Measurements from ENCODE around the gene SLC7A8. TPM values are rescaled to one million over a fixed set of nuclear protein-coding genes. Genes with fewer than 3 reads are reported as not detected.

The SLC7A8 gene
- total RNA-seq, 1 experiment from 2014 or later = 3.8 TPM

DNA sequence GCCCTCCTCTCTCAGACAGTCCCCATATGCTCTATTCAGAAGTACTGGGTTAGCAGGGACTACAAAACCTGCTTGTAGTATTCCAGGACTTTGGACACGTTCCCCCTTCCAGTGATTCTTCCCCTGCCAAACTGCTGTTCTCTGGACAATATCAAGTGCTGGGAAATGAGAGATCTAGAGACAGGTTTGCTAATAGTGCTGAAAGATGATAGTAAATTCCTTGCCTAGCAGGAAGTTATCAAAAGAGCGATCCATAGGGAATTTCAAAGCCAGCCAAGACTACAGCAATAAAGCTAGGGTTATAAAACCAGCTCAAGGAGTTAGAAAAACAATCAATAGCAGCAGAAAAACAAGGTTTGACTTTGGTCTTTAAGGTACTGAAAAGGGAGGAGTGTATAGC lies 15.2 kb downstream of the SLC7A8 start:
- ATAC-seq = no peak
- H3K27me3 ChIP-seq (ENCODE audit: low read length) = 0 out of 2 replicates have a peak, but pooled peaks cover 15% of the 10 kb centered on the region
- no peak overlapping the region for H3K27ac ChIP-seq (ENCODE audit: low read length)
- TF ChIP-seq, protein P1, sequence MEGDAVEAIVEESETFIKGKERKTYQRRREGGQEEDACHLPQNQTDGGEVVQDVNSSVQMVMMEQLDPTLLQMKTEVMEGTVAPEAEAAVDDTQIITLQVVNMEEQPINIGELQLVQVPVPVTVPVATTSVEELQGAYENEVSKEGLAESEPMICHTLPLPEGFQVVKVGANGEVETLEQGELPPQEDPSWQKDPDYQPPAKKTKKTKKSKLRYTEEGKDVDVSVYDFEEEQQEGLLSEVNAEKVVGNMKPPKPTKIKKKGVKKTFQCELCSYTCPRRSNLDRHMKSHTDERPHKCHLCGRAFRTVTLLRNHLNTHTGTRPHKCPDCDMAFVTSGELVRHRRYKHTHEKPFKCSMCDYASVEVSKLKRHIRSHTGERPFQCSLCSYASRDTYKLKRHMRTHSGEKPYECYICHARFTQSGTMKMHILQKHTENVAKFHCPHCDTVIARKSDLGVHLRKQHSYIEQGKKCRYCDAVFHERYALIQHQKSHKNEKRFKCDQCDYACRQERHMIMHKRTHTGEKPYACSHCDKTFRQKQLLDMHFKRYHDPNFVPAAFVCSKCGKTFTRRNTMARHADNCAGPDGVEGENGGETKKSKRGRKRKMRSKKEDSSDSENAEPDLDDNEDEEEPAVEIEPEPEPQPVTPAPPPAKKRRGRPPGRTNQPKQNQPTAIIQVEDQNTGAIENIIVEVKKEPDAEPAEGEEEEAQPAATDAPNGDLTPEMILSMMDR (conservative IDR thresholded peaks at IDR 0.05; ENCODE audit: low read depth, low read length) = no peak
- TF ChIP-seq EZH2phosphoT487 (IDR thresholded peaks at IDR 0.05; ENCODE audit: borderline replicate concordance, low read length) (no peak), EZH2 (IDR thresholded peaks at IDR 0.05; ENCODE audit: low read length, unreplicated experiment) (no peak)
- H2AFZ ChIP-seq (ENCODE audit: low read length) = no peak overlapping the region
- intact Hi-C loops (cut with micrococcal nuclease) = no loop called here
- H3K9ac ChIP-seq (ENCODE audit: low read length) = no peak overlapping the region
- ChIA-PET CTCF (no interaction called here), POLR2A (ENCODE audit: unreplicated experiment) (no interaction called here)
- H4K20me1 ChIP-seq (ENCODE audit: low read length) = no peaks in the 10 kb centered on the region
- no peaks in the 10 kb centered on the region for H3F3A ChIP-seq (ENCODE audit: low read length, unreplicated experiment)
- BruUV-seq (replicated peaks) = no TSS peak
- no peaks in the 10 kb centered on the region for H3K79me2 ChIP-seq (ENCODE audit: low read length)
- H3K4me1 ChIP-seq (ENCODE audit: insufficient read depth, low read length) = no peaks in the 10 kb centered on the region
- H3K4me2 ChIP-seq (ENCODE audit: low read length) = no peak overlapping the region
- no peaks in the 10 kb centered on the region for H3K9me2 ChIP-seq (replicated peaks; ENCODE audit: low read length)
- DNase-seq = no peak
- H3K36me3 ChIP-seq (ENCODE audit: low read depth, low read length) = no peaks in the 10 kb centered on the region
- no peak overlapping the region for H3K4me3 ChIP-seq (ENCODE audit: low read length)
- H3K9me3 ChIP-seq (ENCODE audit: low read length) = no peaks in the 10 kb centered on the region

DNA sequence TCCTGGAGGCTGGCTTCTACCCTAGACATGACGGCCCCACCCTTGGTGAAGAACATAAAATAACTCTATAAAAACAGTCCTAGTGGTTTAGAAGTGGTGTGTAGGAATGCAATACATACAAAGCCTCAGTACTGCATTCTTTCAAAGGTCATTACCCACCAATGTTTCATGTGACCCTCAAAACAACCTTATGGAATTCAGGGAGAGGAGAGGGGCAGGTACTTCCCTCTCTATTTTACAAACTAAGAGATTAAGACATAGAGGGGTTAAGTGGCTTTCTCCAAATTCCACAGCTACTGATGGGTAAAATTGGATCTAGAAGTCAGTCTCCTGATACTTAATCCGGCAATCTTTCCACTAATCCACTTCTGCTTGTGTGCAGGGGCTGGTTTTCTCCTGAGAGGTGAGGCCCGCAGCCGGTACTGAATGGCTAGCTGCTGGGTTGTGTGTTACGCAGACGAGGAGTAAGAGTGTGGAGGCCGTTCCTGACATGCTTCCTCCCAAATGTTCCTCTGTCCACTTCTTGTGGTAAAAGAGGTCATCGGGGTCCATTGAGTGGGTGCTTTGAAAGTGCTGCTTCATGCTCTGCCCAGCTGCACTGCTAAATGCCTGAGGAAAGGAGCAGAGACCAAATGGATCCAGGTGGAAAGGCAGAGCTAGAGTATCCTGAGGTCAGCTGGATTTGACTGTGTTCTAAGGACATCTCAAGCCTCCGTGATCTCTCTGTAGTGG lies 16.2 kb downstream of the SLC7A8 start:
- DNase-seq = no peak
- no peaks in the 10 kb centered on the region for H3K36me3 ChIP-seq (ENCODE audit: low read depth, low read length)
- H3K27me3 ChIP-seq (ENCODE audit: low read length) = 0 out of 2 replicates have a peak, but pooled peaks cover 9% of the 10 kb centered on the region
- ATAC-seq = no peak
- no peaks in the 10 kb centered on the region for H3K79me2 ChIP-seq (ENCODE audit: low read length)
- no peak overlapping the region for H3K4me2 ChIP-seq (ENCODE audit: low read length)
- no peaks in the 10 kb centered on the region for H3K9me3 ChIP-seq (ENCODE audit: low read length)
- H3K9me2 ChIP-seq (replicated peaks; ENCODE audit: low read length) = no peaks in the 10 kb centered on the region
- no peak overlapping the region for H2AFZ ChIP-seq (ENCODE audit: low read length)
- no peak overlapping the region for H3K4me3 ChIP-seq (ENCODE audit: low read length)
- H3K4me1 ChIP-seq (ENCODE audit: insufficient read depth, low read length) = no peaks in the 10 kb centered on the region
- intact Hi-C loops (cut with micrococcal nuclease) = no loop called here
- ChIA-PET POLR2A (ENCODE audit: unreplicated experiment) (no interaction called here), CTCF (no interaction called here)
- no peak overlapping the region for H3K9ac ChIP-seq (ENCODE audit: low read length)
- TF ChIP-seq EZH2 (IDR thresholded peaks at IDR 0.05; ENCODE audit: low read length, unreplicated experiment) = no peak
- TF ChIP-seq, protein P1 (conservative IDR thresholded peaks at IDR 0.05; ENCODE audit: low read depth, low read length) = no peak
- TF ChIP-seq EZH2phosphoT487 (IDR thresholded peaks at IDR 0.05; ENCODE audit: borderline replicate concordance, low read length) = no peak
- BruUV-seq (replicated peaks) = no TSS peak
- no peak overlapping the region for H3K27ac ChIP-seq (ENCODE audit: low read length)
- H3F3A ChIP-seq (ENCODE audit: low read length, unreplicated experiment) = no peaks in the 10 kb centered on the region
- no peaks in the 10 kb centered on the region for H4K20me1 ChIP-seq (ENCODE audit: low read length)

DNA sequence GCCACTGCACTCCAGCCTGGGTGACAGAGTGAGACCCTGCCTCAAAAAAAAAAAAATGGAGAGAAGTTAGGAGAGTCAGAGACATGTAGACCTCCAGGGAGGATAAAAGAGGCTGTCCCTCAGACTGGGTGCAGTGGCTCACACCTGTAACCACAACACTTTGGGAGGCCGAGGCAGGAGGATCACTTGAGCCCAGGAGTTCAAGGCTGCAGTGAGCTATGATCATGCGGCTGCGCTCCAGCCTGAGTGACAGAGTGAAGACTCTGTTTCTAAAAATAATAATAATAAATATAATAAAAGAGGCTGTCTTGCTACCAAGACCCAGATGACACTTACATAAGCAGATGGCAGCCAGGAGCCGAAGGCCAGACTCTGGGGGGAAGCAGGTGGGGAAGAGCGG lies 18.5 kb downstream of the SLC7A8 start:
- CTCF ChIA-PET = no interaction called here
- no peak overlapping the region for H3K27ac ChIP-seq (ENCODE audit: low read length)
- DNase-seq (no peak), ATAC-seq (no peak)
- POLR2A ChIA-PET (ENCODE audit: unreplicated experiment) = no interaction called here
- H4K20me1 ChIP-seq (ENCODE audit: low read length) = no peaks in the 10 kb centered on the region
- peaks cover 9% of the 10 kb centered on the region for H3K4me1 ChIP-seq (ENCODE audit: insufficient read depth, low read length)
- no peaks in the 10 kb centered on the region for H3K9me3 ChIP-seq (ENCODE audit: low read length)
- intact Hi-C loops (cut with micrococcal nuclease) = no loop called here
- H3K27me3 ChIP-seq (ENCODE audit: low read length) = no peaks in the 10 kb centered on the region
- no peaks in the 10 kb centered on the region for H3K79me2 ChIP-seq (ENCODE audit: low read length)
- TF ChIP-seq, protein P1 (conservative IDR thresholded peaks at IDR 0.05; ENCODE audit: low read depth, low read length) = no peak
- TF ChIP-seq EZH2phosphoT487 (IDR thresholded peaks at IDR 0.05; ENCODE audit: borderline replicate concordance, low read length) (no peak), EZH2 (IDR thresholded peaks at IDR 0.05; ENCODE audit: low read length, unreplicated experiment) (no peak)
- no peak overlapping the region for H3K4me3 ChIP-seq (ENCODE audit: low read length)
- no peaks in the 10 kb centered on the region for H3F3A ChIP-seq (ENCODE audit: low read length, unreplicated experiment)
- H2AFZ ChIP-seq (ENCODE audit: low read length) = no peak overlapping the region
- BruUV-seq (replicated peaks) = no TSS peak
- H3K36me3 ChIP-seq (ENCODE audit: low read depth, low read length) = no peaks in the 10 kb centered on the region
- H3K9ac ChIP-seq (ENCODE audit: low read length) = no peak overlapping the region
- H3K9me2 ChIP-seq (replicated peaks; ENCODE audit: low read length) = no peaks in the 10 kb centered on the region
- no peak overlapping the region for H3K4me2 ChIP-seq (ENCODE audit: low read length)

Measured in PC-3 (cell line).